ENCODE measurements around the gene SLC39A8.

GRCh38 chr4:102301167-102301566 lies 44.1 kb downstream of the SLC39A8 start:
- TF ChIP-seq POLR2A (IDR thresholded peaks at IDR 0.05), result no peak
- TF ChIP-seq CTCF (IDR thresholded peaks at IDR 0.05), result no peak

Data from adrenal gland (tissue), 5 donors.